Neural cell (in vitro differentiated cells): Measurements from ENCODE around the gene FCRL3. TPM values are rescaled to one million over a fixed set of nuclear protein-coding genes. Genes with fewer than 3 reads are reported as not detected.

ENCODE experiments used
- H2AFZ ChIP-seq: fragments of 200-600, 300-800 bp; sonication (generic), shearing (Covaris generic); 2 replicates; pipeline ENCODE4 v1.6.0; 2014; ENCODE audit warnings: low read depth, mild to moderate bottlenecking, antibody characterized with exemption, low read length, moderate library complexity
- H3F3A ChIP-seq: fragments of 200-600 bp; shearing (Covaris generic); 2 replicates; pipeline ENCODE4 v1.6.1; 2016; ENCODE audit warnings: mild to moderate bottlenecking, moderate library complexity, mixed read lengths, antibody characterized with exemption, low read length; ENCODE audit not compliant: insufficient read depth, poor library complexity, severe bottlenecking
- H3K27ac ChIP-seq: fragments of 200-600, 300-800 bp; sonication (generic), shearing (Covaris generic); 2 replicates; pipeline ENCODE4 v1.5.1; 2014; ENCODE audit warnings: mild to moderate bottlenecking, low read length, moderate library complexity
- H3K27me3 ChIP-seq: fragments of 300-800, 200-600 bp; sonication (generic), shearing (Covaris generic); 2 replicates; pipeline ENCODE4 v1.6.0; 2014; ENCODE audit warnings: mild to moderate bottlenecking, low read depth, low read length, moderate library complexity; ENCODE audit not compliant: insufficient read depth
- H3K36me3 ChIP-seq: fragments of 300-800, 200-600 bp; sonication (generic), shearing (Covaris generic); 2 replicates; pipeline ENCODE4 v1.5.1; 2014; ENCODE audit warnings: mild to moderate bottlenecking, antibody characterized with exemption, low read length, moderate library complexity; ENCODE audit not compliant: insufficient read depth
- H3K4me2 ChIP-seq: fragments of 300-800, 200-600 bp; sonication (generic), shearing (Covaris generic); 2 replicates; pipeline ENCODE4 v1.6.0; 2014; ENCODE audit warnings: mild to moderate bottlenecking, low read length
- H3K4me3 ChIP-seq: fragments of 300-800, 200-600 bp; sonication (generic), shearing (Covaris generic); 2 replicates; pipeline ENCODE4 v1.5.1; 2014; ENCODE audit warnings: mild to moderate bottlenecking, low read length, moderate library complexity
- H3K79me2 ChIP-seq: fragments of 200-600 bp; shearing (Covaris generic); replicated peaks from 2 replicates; pipeline ENCODE4 v1.6.0; 2014; ENCODE audit warnings: mild to moderate bottlenecking, low read length, moderate library complexity; ENCODE audit not compliant: insufficient read depth
- H3K9ac ChIP-seq: fragments of 300-800, 200-600 bp; sonication (generic), shearing (Covaris generic); 2 replicates; pipeline ENCODE4 v1.6.1; 2016; ENCODE audit warnings: mild to moderate bottlenecking, low read length, mixed read lengths
- H3K9me2 ChIP-seq: fragments of 200-600 bp; shearing (Covaris generic); 2 replicates; pipeline ENCODE4 v1.6.1; 2016; ENCODE audit warnings: mild to moderate bottlenecking, low read length, mixed read lengths; ENCODE audit not compliant: insufficient read depth
- H3K9me3 ChIP-seq: fragments of 200-600, 300-800 bp; sonication (generic), shearing (Covaris generic); 2 replicates; pipeline ENCODE4 v1.6.1; 2016; ENCODE audit warnings: mild to moderate bottlenecking, mixed run types, low read length, moderate library complexity, mixed read lengths
- H4K20me1 ChIP-seq: fragments of 200-600 bp; shearing (Covaris generic); 2 replicates; pipeline ENCODE4 v1.6.1; 2016; ENCODE audit warnings: mild to moderate bottlenecking, mixed run types; ENCODE audit not compliant: insufficient read depth
- EP300 ChIP-seq: fragments of 450-650 bp; conservative IDR thresholded peaks from 2 replicates; pipeline ENCODE4 v1.6.1; 2014; ENCODE audit warnings: antibody characterized with exemption, mild to moderate bottlenecking, moderate library complexity; ENCODE audit not compliant: poor library complexity, severe bottlenecking
- EZH2 ChIP-seq: fragments of 200-600, 300-800 bp; shearing (Covaris generic), sonication (generic); IDR thresholded peaks from 2 replicates; pipeline ENCODE4 v1.6.1; 2014; ENCODE audit warnings: antibody characterized with exemption, low read length, borderline replicate concordance, mild to moderate bottlenecking; ENCODE audit not compliant: insufficient read depth, poor library complexity, severe bottlenecking
- MXI1 ChIP-seq: fragments of 450-650 bp; conservative IDR thresholded peaks from 2 replicates; pipeline ENCODE4 v1.6.1; 2014; ENCODE audit warnings: antibody characterized with exemption, mild to moderate bottlenecking; ENCODE audit not compliant: poor library complexity, severe bottlenecking
- POLR2AphosphoS5 ChIP-seq: IDR thresholded peaks from 2 replicates; pipeline ENCODE4 v1.6.1; 2012
- RAD21 ChIP-seq: fragments of 450-650 bp; conservative IDR thresholded peaks from 2 replicates; pipeline ENCODE4 v1.6.1; 2014; ENCODE audit warnings: antibody characterized with exemption, mild to moderate bottlenecking, moderate library complexity
- SMC3 ChIP-seq: fragments of 450-650 bp; conservative IDR thresholded peaks from 2 replicates; pipeline ENCODE4 v1.6.1; 2014; ENCODE audit warnings: antibody characterized with exemption, mild to moderate bottlenecking, moderate library complexity; ENCODE audit not compliant: poor library complexity
- TAF1 ChIP-seq: IDR thresholded peaks from 2 replicates; pipeline ENCODE4 v1.6.1; 2012; ENCODE audit warnings: low read depth
- polyA plus RNA-seq: library from polyadenylated mRNA; depleted of rRNA; stranded (reverse); fragments of >200 nt; gene quantifications from 2 replicates; pipeline ENCODE4 v1.2.3, GENCODE V29; 2014
- TF ChIP-seq, protein P1 (sequence below): IDR thresholded peaks from 2 replicates; pipeline ENCODE4 v1.6.1; 2012; ENCODE audit warnings: borderline replicate concordance
- TF ChIP-seq, protein P2 (sequence below): fragments of 450-650 bp; IDR thresholded peaks from 2 replicates; pipeline ENCODE4 v1.5.1; 2014; ENCODE audit warnings: antibody characterized with exemption, mild to moderate bottlenecking, moderate library complexity; ENCODE audit not compliant: poor library complexity, severe bottlenecking

Gene FCRL3
- polyA plus RNA-seq, 1 donor from 2014 or later, result not detected

DNA sequence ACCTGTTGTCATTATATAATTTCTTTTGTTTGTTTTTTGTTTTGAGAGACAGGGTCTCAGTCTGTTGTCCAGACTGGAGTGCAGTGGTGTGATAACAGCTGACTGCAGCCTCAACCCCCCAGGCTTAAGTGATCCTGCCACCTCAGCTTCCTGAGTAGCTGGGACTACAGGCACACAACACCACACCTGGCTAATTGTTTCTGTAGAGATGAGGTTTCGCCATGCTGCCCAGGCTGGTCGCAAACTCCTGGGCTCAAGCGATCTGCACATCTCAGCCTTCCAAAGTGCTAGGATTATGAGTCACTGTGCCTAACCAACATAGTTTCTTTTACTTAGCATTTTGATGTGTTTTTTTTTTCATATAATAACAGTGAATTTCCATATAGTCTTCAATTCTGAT lies 52.3 kb downstream of the FCRL3 start:
- H2AFZ ChIP-seq, result no peak overlapping the region
- H3K79me2 ChIP-seq, result no peaks in the 10 kb centered on the region
- H3K4me3 ChIP-seq, result no peak overlapping the region
- H3K9me2 ChIP-seq, result no peaks in the 10 kb centered on the region
- H3K9ac ChIP-seq, result no peak overlapping the region
- no peaks in the 10 kb centered on the region for H4K20me1 ChIP-seq
- H3K9me3 ChIP-seq, result no peaks in the 10 kb centered on the region
- H3K4me2 ChIP-seq, result no peak overlapping the region
- no peaks in the 10 kb centered on the region for H3K27me3 ChIP-seq
- H3K36me3 ChIP-seq, result no peaks in the 10 kb centered on the region
- no peak overlapping the region for H3K27ac ChIP-seq
- H3F3A ChIP-seq, result no peaks in the 10 kb centered on the region
- TF ChIP-seq POLR2AphosphoS5 (no peak), TAF1 (no peak), RAD21 (no peak), MXI1 (no peak), EP300 (no peak), EZH2 (no peak), SMC3 (no peak)
- TF ChIP-seq, protein P1, sequence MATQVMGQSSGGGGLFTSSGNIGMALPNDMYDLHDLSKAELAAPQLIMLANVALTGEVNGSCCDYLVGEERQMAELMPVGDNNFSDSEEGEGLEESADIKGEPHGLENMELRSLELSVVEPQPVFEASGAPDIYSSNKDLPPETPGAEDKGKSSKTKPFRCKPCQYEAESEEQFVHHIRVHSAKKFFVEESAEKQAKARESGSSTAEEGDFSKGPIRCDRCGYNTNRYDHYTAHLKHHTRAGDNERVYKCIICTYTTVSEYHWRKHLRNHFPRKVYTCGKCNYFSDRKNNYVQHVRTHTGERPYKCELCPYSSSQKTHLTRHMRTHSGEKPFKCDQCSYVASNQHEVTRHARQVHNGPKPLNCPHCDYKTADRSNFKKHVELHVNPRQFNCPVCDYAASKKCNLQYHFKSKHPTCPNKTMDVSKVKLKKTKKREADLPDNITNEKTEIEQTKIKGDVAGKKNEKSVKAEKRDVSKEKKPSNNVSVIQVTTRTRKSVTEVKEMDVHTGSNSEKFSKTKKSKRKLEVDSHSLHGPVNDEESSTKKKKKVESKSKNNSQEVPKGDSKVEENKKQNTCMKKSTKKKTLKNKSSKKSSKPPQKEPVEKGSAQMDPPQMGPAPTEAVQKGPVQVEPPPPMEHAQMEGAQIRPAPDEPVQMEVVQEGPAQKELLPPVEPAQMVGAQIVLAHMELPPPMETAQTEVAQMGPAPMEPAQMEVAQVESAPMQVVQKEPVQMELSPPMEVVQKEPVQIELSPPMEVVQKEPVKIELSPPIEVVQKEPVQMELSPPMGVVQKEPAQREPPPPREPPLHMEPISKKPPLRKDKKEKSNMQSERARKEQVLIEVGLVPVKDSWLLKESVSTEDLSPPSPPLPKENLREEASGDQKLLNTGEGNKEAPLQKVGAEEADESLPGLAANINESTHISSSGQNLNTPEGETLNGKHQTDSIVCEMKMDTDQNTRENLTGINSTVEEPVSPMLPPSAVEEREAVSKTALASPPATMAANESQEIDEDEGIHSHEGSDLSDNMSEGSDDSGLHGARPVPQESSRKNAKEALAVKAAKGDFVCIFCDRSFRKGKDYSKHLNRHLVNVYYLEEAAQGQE, result no peak
- TF ChIP-seq, protein P2, sequence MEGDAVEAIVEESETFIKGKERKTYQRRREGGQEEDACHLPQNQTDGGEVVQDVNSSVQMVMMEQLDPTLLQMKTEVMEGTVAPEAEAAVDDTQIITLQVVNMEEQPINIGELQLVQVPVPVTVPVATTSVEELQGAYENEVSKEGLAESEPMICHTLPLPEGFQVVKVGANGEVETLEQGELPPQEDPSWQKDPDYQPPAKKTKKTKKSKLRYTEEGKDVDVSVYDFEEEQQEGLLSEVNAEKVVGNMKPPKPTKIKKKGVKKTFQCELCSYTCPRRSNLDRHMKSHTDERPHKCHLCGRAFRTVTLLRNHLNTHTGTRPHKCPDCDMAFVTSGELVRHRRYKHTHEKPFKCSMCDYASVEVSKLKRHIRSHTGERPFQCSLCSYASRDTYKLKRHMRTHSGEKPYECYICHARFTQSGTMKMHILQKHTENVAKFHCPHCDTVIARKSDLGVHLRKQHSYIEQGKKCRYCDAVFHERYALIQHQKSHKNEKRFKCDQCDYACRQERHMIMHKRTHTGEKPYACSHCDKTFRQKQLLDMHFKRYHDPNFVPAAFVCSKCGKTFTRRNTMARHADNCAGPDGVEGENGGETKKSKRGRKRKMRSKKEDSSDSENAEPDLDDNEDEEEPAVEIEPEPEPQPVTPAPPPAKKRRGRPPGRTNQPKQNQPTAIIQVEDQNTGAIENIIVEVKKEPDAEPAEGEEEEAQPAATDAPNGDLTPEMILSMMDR, result no peak

DNA sequence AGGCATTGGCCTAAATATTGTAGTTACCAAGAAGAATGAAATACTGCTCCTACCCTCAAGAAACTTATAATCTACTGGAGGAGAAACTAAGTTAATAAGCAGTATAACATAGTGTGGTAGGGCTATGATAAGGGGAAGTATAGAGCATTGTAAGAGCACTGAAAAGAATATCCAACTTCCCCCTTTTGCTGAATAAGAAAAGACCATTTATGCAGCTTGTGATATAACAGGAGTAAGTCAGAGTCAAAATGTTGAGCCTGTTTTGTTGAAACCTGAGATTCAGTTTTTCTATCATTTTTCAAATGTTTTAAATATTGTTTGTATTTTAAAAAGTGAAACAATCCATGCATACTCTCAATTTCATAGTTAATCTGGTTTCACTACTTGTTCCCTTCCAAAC lies 54.4 kb downstream of the FCRL3 start:
- Histone ChIP-seq H2AFZ (no peak overlapping the region), H3F3A (no peaks in the 10 kb centered on the region)

More for the DNA sequence above, 54.4 kb downstream of the FCRL3 start:
- Histone ChIP-seq H3K4me2 (no peak overlapping the region), H4K20me1 (no peaks in the 10 kb centered on the region), H3K9me2 (no peaks in the 10 kb centered on the region), H3K27ac (no peak overlapping the region), H3K9ac (no peak overlapping the region), H3K4me3 (no peak overlapping the region), H3K79me2 (no peaks in the 10 kb centered on the region), H3K27me3 (no peaks in the 10 kb centered on the region), H3K36me3 (no peaks in the 10 kb centered on the region), H3K9me3 (no peaks in the 10 kb centered on the region)
- TF ChIP-seq EP300 (no peak), SMC3 (no peak), RAD21 (no peak), TAF1 (no peak), MXI1 (no peak)
- TF ChIP-seq, protein P2, result no peak
- TF ChIP-seq, protein P1, result no peak
